GM18858 (cell line): ENCODE data around the gene PGAP2.
"Not testable (repeated sequence)": the region's sequence is repeated elsewhere in the genome, so short reads cannot be mapped to it uniquely, and the experiment has no call there.

ENCODE experiments used
- ATAC-seq: cut with Tn5 transposase; IDR thresholded peaks from one replicate; pipeline ENCODE4 v1.9.1; 2021; ENCODE audit not compliant: unreplicated experiment

Gene PGAP2

GRCh38 chr11:3803726-3804495 lies 4.4 kb upstream of the PGAP2 start:
- no peak for ATAC-seq

GRCh38 chr11:3808861-3809623 lies 682 bp downstream of the PGAP2 start:
- peak; percentile 87 for ATAC-seq

GRCh38 chr11:3809624-3809928 lies 1.2 kb downstream of the PGAP2 start:
- ATAC-seq, result no peak

GRCh38 chr11:3810446-3810845 lies 2.1 kb downstream of the PGAP2 start:
- no peak for ATAC-seq

- ATAC-seq, result no peak
These were observed 2.6 kb downstream of the PGAP2 start for GRCh38 chr11:3810951-3811350.

GRCh38 chr11:3814832-3815231 lies 6.5 kb downstream of the PGAP2 start:
- ATAC-seq, result not testable (repeated sequence)

- ATAC-seq, result no peak
These were observed 7.5 kb downstream of the PGAP2 start for GRCh38 chr11:3815845-3816244.

- no peak for ATAC-seq
These were observed 8.3 kb downstream of the PGAP2 start for GRCh38 chr11:3816673-3817072.

- ATAC-seq, result no peak
These were observed 8.9 kb downstream of the PGAP2 start for GRCh38 chr11:3817181-3817800.

- ATAC-seq, result no peak
These were observed 12.6 kb downstream of the PGAP2 start for GRCh38 chr11:3820971-3821370.

GRCh38 chr11:3822312-3822711 lies 14.0 kb downstream of the PGAP2 start:
- no peak for ATAC-seq

GRCh38 chr11:3823303-3823702 lies 14.9 kb downstream of the PGAP2 start:
- no peak for ATAC-seq

GRCh38 chr11:3823762-3824506 lies 15.6 kb downstream of the PGAP2 start:
- no peak for ATAC-seq

GRCh38 chr11:3824714-3825472 lies 16.5 kb downstream of the PGAP2 start:
- ATAC-seq, result no peak

GRCh38 chr11:3825473-3826154 lies 17.3 kb downstream of the PGAP2 start:
- no peak for ATAC-seq

- ATAC-seq, result no peak
These were observed 18.4 kb downstream of the PGAP2 start for GRCh38 chr11:3826721-3827120.

- ATAC-seq, result no peak
These were observed 19.2 kb downstream of the PGAP2 start for GRCh38 chr11:3827434-3828186.

- ATAC-seq, result no peak
These were observed 21.7 kb downstream of the PGAP2 start for GRCh38 chr11:3830088-3830487.

GRCh38 chr11:3830730-3831129 lies 22.4 kb downstream of the PGAP2 start:
- ATAC-seq, result no peak
